GM23338 (cell line): ENCODE results near the gene UPF3B. TPM values are rescaled to one million over a fixed set of nuclear protein-coding genes. Genes with fewer than 3 reads are reported as not detected.

Experiments
- ATAC-seq: fragments of 200-7000 bp; cut with Tn5 transposase; 3 replicates; pipeline ENCODE4 v1.9.1; 2020
- DNase-seq: peaks from one replicate; pipeline ENCODE4 v3.0.0-alpha.2; 2015; ENCODE audit warnings: low spot score
- H2AFZ ChIP-seq: fragments of 200-600 bp; sonication (generic); 2 replicates; pipeline ENCODE4 v1.8.0; 2016; ENCODE audit warnings: antibody characterized with exemption, mild to moderate bottlenecking, moderate library complexity
- H3F3A ChIP-seq: fragments of 200-600 bp; sonication (generic); replicated peaks from 2 replicates; pipeline ENCODE4 v1.8.0; 2017; ENCODE audit warnings: antibody characterized with exemption, mixed run types, low read depth
- H3K27ac ChIP-seq: fragments of 200-600 bp; sonication (generic); 2 replicates; pipeline ENCODE4 v1.6.1; 2016; ENCODE audit warnings: low read depth
- H3K27me3 ChIP-seq: fragments of 200-600 bp; sonication (generic); 2 replicates; pipeline ENCODE4 v1.8.0; 2016; ENCODE audit warnings: mild to moderate bottlenecking, mixed run types, moderate library complexity; ENCODE audit not compliant: insufficient read depth
- H3K36me3 ChIP-seq: fragments of 200-600 bp; sonication (generic); 2 replicates; pipeline ENCODE4 v1.8.0; 2016; ENCODE audit warnings: mild to moderate bottlenecking; ENCODE audit not compliant: insufficient read depth
- H3K4me1 ChIP-seq: fragments of 200-600 bp; sonication (generic); 2 replicates; pipeline ENCODE4 v1.8.0; 2016; ENCODE audit warnings: mild to moderate bottlenecking, moderate library complexity; ENCODE audit not compliant: insufficient read depth
- H3K4me2 ChIP-seq: fragments of 200-600 bp; sonication (generic); 2 replicates; pipeline ENCODE4 v1.7.1; 2017; ENCODE audit warnings: mixed run types
- H3K4me3 ChIP-seq: fragments of 200-600 bp; sonication (generic); 2 replicates; pipeline ENCODE4 v1.6.1; 2016; ENCODE audit warnings: mixed run types
- H3K79me2 ChIP-seq: fragments of 200-600 bp; sonication (generic); replicated peaks from 2 replicates; pipeline ENCODE4 v1.8.0; 2017; ENCODE audit warnings: mild to moderate bottlenecking; ENCODE audit not compliant: insufficient read depth
- H3K9me2 ChIP-seq: fragments of 200-600 bp; sonication (generic); 2 replicates; pipeline ENCODE4 v1.8.0; 2017; ENCODE audit not compliant: insufficient read depth
- H4K20me1 ChIP-seq: fragments of 200-600 bp; sonication (generic); replicated peaks from 2 replicates; pipeline ENCODE4 v1.8.0; 2017; ENCODE audit warnings: mild to moderate bottlenecking; ENCODE audit not compliant: insufficient read depth
- H3K27ac Mint-ChIP-seq: 2 replicates; pipeline ENCODE4 v1.8.0; 2020; ENCODE audit warnings: inconsistent platforms, mild to moderate bottlenecking, moderate library complexity, mixed read lengths
- H3K27me3 Mint-ChIP-seq: 3 replicates; pipeline ENCODE4 v1.8.0; 2022; ENCODE audit warnings: low read depth, mild to moderate bottlenecking, moderate library complexity, mixed read lengths, inconsistent platforms; ENCODE audit not compliant: insufficient read depth, poor library complexity
- H3K36me3 Mint-ChIP-seq: 3 replicates; pipeline ENCODE4 v1.8.0; 2021; ENCODE audit warnings: low read depth, mild to moderate bottlenecking, inconsistent platforms, moderate library complexity, mixed read lengths
- H3K4me1 Mint-ChIP-seq: 3 replicates; pipeline ENCODE4 v1.8.0; 2020; ENCODE audit warnings: mild to moderate bottlenecking, inconsistent platforms, mixed read lengths
- H3K4me3 Mint-ChIP-seq: 3 replicates; pipeline ENCODE4 v1.8.0; 2021; ENCODE audit warnings: moderate library complexity, mild to moderate bottlenecking, inconsistent platforms, mixed read lengths
- H3K9me3 Mint-ChIP-seq: 3 replicates; pipeline ENCODE4 v1.8.0; 2020; ENCODE audit warnings: moderate library complexity, mild to moderate bottlenecking, inconsistent platforms, mixed read lengths
- CREB1 ChIP-seq: fragments of 250-450 bp; sonication (Bioruptor Pico); IDR thresholded peaks from 2 replicates; pipeline ENCODE4 v1.5.0; 2020; ENCODE audit warnings: low read depth, mild to moderate bottlenecking, moderate library complexity
- NANOG ChIP-seq: IDR thresholded peaks from 2 replicates; pipeline ENCODE4 v1.6.1; 2016; ENCODE audit warnings: antibody characterized with exemption, borderline replicate concordance
- POLR2AphosphoS5 ChIP-seq: IDR thresholded peaks from 2 replicates; pipeline ENCODE4 v1.6.1; 2016; ENCODE audit warnings: antibody characterized with exemption, low read depth
- long read RNA-seq: library from polyadenylated mRNA; unstranded; transcript quantifications from one replicate; pipeline ENCODE4 v2.0.0, GENCODE V29; 2020; ENCODE audit not compliant: unreplicated experiment
- polyA plus RNA-seq: library from polyadenylated mRNA; unstranded; fragments of >200 nt; fragmentation: Nextera tagmentation; extraction: Ambion mirVana; gene quantifications from 2 replicates; pipeline ENCODE4 v1.2.1, GENCODE V29; 2016
- total RNA-seq: library from RNA; depleted of rRNA; stranded (reverse); fragments of >200 nt; shearing (Covaris generic); gene quantifications from 2 replicates; pipeline ENCODE4 v1.2.3, GENCODE V29; 2014; rRNA removed
- TF ChIP-seq, protein P1 (sequence below): fragments of 250-450 bp; sonication (Bioruptor Pico); IDR thresholded peaks from 2 replicates; pipeline ENCODE4 v1.5.0; 2020; ENCODE audit warnings: mild to moderate bottlenecking, moderate library complexity
- TF ChIP-seq, protein P2 (sequence below), 2 experiments: fragments of 200-600 bp in 1 of 2; sonication (generic) in 1 of 2; conservative IDR thresholded peaks; 2 replicates each; pipeline versions ENCODE4 v1.5.1 to v1.6.1; 2016 to 2017; ENCODE audit warnings: antibody characterized with exemption in 2 of 2, low read depth in 2 of 2, mild to moderate bottlenecking in 2 of 2, moderate library complexity in 1 of 2
- TF ChIP-seq, protein P3 (sequence below): IDR thresholded peaks from 2 replicates; pipeline ENCODE4 v1.6.1; 2016; ENCODE audit warnings: antibody characterized with exemption

The UPF3B gene, protein sequence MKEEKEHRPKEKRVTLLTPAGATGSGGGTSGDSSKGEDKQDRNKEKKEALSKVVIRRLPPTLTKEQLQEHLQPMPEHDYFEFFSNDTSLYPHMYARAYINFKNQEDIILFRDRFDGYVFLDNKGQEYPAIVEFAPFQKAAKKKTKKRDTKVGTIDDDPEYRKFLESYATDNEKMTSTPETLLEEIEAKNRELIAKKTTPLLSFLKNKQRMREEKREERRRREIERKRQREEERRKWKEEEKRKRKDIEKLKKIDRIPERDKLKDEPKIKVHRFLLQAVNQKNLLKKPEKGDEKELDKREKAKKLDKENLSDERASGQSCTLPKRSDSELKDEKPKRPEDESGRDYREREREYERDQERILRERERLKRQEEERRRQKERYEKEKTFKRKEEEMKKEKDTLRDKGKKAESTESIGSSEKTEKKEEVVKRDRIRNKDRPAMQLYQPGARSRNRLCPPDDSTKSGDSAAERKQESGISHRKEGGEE
- total RNA-seq (9.4 and 11.5 TPM in 2 replicates), polyA plus RNA-seq (52.8 and 62.0 TPM in 2 replicates)
- long read RNA-seq, partial matches to known transcripts, result 38 of 41 reads
- long read RNA-seq, other reads (novel, unspliced or antisense), result 3 of 41 reads

DNA sequence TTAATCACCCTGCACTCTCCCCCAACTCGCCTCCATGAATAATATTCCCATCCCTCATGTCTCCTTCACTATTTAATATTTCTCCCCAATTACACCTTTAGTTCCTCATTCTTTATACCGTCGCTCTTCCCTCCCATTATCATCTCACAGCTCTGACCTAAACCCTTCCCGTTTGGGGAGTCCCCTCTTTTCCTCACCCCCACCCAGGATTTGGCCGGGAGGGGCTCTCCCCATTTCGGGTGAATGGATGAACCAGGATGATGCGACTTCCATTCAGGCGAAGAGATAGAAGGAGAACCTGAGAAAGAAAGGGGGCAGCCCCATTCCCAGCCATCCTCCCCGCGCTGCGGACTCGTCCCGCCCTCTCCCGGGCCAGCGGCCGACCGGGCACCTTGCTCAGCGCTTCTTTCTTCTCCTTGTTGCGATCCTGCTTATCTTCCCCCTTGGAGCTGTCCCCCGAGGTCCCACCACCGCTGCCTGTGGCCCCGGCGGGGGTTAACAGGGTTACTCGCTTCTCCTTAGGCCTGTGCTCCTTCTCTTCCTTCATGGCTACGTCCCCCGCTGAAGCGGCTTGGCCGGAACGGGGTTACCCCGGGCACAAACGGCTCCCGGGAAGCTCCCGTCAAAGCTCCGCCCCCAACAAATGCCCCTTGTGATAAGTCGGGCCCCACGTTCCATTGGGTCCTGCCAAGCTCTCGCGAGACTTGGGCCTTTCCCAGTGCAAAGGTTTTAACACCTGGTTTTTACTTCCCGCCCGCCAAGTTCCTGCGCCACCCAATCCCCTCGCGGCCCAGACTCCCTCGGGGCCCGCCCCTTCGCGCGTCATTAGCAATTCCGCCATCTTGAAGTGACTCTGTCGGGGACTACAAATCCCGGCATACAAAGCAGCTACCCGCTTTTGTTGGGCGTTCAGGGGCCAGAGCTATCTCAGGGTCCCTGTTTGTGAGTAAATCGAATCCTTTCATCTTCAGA is at the start of gene UPF3B:
UPF3B (minus strand) TSS at position 582 of the 972 bp plus-strand sequence; CDS start at position 547, 35 bp downstream.
- H3K27me3 ChIP-seq, result no peaks in the 10 kb centered on the region
- Mint-ChIP-seq H3K27ac (peak within 1 kb of the TSS; percentile 99), H3K4me3 (peak within 1 kb of the TSS; percentile 93), H3K27me3 (peaks cover 8% of the 10 kb centered on the region), H3K4me1 (no peaks in the 10 kb centered on the region), H3K36me3 (peaks cover 38% of the 10 kb centered on the region), H3K9me3 (no peaks in the 10 kb centered on the region; the same call in 2 of the 3 replicates)
- H3K4me3 ChIP-seq, result peak within 1 kb of the TSS; percentile 94
- H3K4me2 ChIP-seq, result peak within 1 kb of the TSS; percentile 84
- DNase-seq (peak; percentile 98), ATAC-seq (peak; percentile 93)
- H3K9me2 ChIP-seq, result no peaks in the 10 kb centered on the region
- peaks cover 17% of the 10 kb centered on the region for H3K79me2 ChIP-seq
- H3K4me1 ChIP-seq, result no peaks in the 10 kb centered on the region
- no peak for TF ChIP-seq NANOG
- TF ChIP-seq, protein P1, sequence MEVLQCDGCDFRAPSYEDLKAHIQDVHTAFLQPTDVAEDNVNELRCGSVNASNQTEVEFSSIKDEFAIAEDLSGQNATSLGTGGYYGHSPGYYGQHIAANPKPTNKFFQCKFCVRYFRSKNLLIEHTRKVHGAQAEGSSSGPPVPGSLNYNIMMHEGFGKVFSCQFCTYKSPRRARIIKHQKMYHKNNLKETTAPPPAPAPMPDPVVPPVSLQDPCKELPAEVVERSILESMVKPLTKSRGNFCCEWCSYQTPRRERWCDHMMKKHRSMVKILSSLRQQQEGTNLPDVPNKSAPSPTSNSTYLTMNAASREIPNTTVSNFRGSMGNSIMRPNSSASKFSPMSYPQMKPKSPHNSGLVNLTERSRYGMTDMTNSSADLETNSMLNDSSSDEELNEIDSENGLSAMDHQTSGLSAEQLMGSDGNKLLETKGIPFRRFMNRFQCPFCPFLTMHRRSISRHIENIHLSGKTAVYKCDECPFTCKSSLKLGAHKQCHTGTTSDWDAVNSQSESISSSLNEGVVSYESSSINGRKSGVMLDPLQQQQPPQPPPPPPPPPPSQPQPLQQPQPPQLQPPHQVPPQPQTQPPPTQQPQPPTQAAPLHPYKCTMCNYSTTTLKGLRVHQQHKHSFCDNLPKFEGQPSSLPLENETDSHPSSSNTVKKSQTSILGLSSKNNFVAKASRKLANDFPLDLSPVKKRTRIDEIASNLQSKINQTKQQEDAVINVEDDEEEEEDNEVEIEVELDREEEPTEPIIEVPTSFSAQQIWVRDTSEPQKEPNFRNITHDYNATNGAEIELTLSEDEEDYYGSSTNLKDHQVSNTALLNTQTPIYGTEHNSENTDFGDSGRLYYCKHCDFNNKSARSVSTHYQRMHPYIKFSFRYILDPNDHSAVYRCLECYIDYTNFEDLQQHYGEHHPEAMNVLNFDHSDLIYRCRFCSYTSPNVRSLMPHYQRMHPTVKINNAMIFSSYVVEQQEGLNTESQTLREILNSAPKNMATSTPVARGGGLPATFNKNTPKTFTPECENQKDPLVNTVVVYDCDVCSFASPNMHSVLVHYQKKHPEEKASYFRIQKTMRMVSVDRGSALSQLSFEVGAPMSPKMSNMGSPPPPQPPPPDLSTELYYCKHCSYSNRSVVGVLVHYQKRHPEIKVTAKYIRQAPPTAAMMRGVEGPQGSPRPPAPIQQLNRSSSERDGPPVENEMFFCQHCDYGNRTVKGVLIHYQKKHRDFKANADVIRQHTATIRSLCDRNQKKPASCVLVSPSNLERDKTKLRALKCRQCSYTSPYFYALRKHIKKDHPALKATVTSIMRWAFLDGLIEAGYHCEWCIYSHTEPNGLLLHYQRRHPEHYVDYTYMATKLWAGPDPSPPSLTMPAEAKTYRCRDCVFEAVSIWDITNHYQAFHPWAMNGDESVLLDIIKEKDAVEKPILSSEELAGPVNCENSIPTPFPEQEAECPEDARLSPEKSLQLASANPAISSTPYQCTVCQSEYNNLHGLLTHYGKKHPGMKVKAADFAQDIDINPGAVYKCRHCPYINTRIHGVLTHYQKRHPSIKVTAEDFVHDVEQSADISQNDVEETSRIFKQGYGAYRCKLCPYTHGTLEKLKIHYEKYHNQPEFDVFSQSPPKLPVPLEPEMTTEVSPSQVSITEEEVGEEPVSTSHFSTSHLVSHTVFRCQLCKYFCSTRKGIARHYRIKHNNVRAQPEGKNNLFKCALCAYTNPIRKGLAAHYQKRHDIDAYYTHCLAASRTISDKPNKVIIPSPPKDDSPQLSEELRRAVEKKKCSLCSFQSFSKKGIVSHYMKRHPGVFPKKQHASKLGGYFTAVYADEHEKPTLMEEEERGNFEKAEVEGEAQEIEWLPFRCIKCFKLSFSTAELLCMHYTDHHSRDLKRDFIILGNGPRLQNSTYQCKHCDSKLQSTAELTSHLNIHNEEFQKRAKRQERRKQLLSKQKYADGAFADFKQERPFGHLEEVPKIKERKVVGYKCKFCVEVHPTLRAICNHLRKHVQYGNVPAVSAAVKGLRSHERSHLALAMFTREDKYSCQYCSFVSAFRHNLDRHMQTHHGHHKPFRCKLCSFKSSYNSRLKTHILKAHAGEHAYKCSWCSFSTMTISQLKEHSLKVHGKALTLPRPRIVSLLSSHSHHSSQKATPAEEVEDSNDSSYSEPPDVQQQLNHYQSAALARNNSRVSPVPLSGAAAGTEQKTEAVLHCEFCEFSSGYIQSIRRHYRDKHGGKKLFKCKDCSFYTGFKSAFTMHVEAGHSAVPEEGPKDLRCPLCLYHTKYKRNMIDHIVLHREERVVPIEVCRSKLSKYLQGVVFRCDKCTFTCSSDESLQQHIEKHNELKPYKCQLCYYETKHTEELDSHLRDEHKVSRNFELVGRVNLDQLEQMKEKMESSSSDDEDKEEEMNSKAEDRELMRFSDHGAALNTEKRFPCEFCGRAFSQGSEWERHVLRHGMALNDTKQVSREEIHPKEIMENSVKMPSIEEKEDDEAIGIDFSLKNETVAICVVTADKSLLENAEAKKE (CRISPR knock-in tag), result no peak
- TF ChIP-seq, protein P2, sequence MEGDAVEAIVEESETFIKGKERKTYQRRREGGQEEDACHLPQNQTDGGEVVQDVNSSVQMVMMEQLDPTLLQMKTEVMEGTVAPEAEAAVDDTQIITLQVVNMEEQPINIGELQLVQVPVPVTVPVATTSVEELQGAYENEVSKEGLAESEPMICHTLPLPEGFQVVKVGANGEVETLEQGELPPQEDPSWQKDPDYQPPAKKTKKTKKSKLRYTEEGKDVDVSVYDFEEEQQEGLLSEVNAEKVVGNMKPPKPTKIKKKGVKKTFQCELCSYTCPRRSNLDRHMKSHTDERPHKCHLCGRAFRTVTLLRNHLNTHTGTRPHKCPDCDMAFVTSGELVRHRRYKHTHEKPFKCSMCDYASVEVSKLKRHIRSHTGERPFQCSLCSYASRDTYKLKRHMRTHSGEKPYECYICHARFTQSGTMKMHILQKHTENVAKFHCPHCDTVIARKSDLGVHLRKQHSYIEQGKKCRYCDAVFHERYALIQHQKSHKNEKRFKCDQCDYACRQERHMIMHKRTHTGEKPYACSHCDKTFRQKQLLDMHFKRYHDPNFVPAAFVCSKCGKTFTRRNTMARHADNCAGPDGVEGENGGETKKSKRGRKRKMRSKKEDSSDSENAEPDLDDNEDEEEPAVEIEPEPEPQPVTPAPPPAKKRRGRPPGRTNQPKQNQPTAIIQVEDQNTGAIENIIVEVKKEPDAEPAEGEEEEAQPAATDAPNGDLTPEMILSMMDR (conservative IDR thresholded peaks at IDR 0.05; ENCODE audit: low read depth in 2 of 2), result no peak
- peak; percentile 78 for TF ChIP-seq POLR2AphosphoS5
- TF ChIP-seq, protein P3, sequence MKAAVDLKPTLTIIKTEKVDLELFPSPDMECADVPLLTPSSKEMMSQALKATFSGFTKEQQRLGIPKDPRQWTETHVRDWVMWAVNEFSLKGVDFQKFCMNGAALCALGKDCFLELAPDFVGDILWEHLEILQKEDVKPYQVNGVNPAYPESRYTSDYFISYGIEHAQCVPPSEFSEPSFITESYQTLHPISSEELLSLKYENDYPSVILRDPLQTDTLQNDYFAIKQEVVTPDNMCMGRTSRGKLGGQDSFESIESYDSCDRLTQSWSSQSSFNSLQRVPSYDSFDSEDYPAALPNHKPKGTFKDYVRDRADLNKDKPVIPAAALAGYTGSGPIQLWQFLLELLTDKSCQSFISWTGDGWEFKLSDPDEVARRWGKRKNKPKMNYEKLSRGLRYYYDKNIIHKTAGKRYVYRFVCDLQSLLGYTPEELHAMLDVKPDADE, result peak; percentile 52
- peak; percentile 80 for TF ChIP-seq CREB1
- H2AFZ ChIP-seq, result peak within 1 kb of the TSS; percentile 76
- peaks cover 20% of the 10 kb centered on the region for H3K36me3 ChIP-seq
- H4K20me1 ChIP-seq, result no peaks in the 10 kb centered on the region; the same call in 1 of the 2 replicates
- H3F3A ChIP-seq, result no peaks in the 10 kb centered on the region
- H3K27ac ChIP-seq, result peak within 1 kb of the TSS; percentile 92
